Endothelial cell (in vitro differentiated cells): ENCODE results near the gene NOMO2. TPM values are rescaled to one million over a fixed set of nuclear protein-coding genes. Genes with fewer than 3 reads are reported as not detected.
"Not testable (repeated sequence)": the region's sequence is repeated elsewhere in the genome, so short reads cannot be mapped to it uniquely, and the experiment has no call there.

Experiments
- DNase-seq: peaks from one replicate; pipeline ENCODE4 v3.0.0; 2021; ENCODE audit warnings: low spot score
- H3K27ac Mint-ChIP-seq: one replicate; pipeline ENCODE4 v1.8.0; 2021; ENCODE audit warnings: mixed read lengths, inconsistent platforms; ENCODE audit not compliant: unreplicated experiment
- H3K27me3 Mint-ChIP-seq: one replicate; pipeline ENCODE4 v1.8.0; 2021; ENCODE audit warnings: mild to moderate bottlenecking, moderate library complexity, mixed read lengths, inconsistent platforms; ENCODE audit not compliant: unreplicated experiment
- H3K36me3 Mint-ChIP-seq: one replicate; pipeline ENCODE4 v1.8.0; 2021; ENCODE audit warnings: mild to moderate bottlenecking, low read depth, mixed read lengths, inconsistent platforms; ENCODE audit not compliant: unreplicated experiment
- H3K4me1 Mint-ChIP-seq: one replicate; pipeline ENCODE4 v1.8.0; 2021; ENCODE audit warnings: mild to moderate bottlenecking, mixed read lengths, inconsistent platforms; ENCODE audit not compliant: unreplicated experiment
- H3K4me3 Mint-ChIP-seq: one replicate; pipeline ENCODE4 v1.8.0; 2021; ENCODE audit warnings: mild to moderate bottlenecking, mixed read lengths, inconsistent platforms; ENCODE audit not compliant: unreplicated experiment
- H3K9me3 Mint-ChIP-seq: one replicate; pipeline ENCODE4 v1.8.0; 2021; ENCODE audit warnings: mixed read lengths, inconsistent platforms; ENCODE audit not compliant: unreplicated experiment
- long read RNA-seq: library from polyadenylated mRNA; unstranded; transcript quantifications from one replicate; pipeline ENCODE4 v2.0.0, GENCODE V29; 2020; ENCODE audit not compliant: unreplicated experiment
- total RNA-seq: library from RNA; stranded (reverse); fragmentation: NEBNext Ultra II Directional; extraction: Animal tissue kit (Norgen Biotek cat#: 25700); gene quantifications from one replicate; pipeline ENCODE4 v1.2.1, GENCODE V29; 2021; ENCODE audit not compliant: unreplicated experiment

Gene NOMO2, protein sequence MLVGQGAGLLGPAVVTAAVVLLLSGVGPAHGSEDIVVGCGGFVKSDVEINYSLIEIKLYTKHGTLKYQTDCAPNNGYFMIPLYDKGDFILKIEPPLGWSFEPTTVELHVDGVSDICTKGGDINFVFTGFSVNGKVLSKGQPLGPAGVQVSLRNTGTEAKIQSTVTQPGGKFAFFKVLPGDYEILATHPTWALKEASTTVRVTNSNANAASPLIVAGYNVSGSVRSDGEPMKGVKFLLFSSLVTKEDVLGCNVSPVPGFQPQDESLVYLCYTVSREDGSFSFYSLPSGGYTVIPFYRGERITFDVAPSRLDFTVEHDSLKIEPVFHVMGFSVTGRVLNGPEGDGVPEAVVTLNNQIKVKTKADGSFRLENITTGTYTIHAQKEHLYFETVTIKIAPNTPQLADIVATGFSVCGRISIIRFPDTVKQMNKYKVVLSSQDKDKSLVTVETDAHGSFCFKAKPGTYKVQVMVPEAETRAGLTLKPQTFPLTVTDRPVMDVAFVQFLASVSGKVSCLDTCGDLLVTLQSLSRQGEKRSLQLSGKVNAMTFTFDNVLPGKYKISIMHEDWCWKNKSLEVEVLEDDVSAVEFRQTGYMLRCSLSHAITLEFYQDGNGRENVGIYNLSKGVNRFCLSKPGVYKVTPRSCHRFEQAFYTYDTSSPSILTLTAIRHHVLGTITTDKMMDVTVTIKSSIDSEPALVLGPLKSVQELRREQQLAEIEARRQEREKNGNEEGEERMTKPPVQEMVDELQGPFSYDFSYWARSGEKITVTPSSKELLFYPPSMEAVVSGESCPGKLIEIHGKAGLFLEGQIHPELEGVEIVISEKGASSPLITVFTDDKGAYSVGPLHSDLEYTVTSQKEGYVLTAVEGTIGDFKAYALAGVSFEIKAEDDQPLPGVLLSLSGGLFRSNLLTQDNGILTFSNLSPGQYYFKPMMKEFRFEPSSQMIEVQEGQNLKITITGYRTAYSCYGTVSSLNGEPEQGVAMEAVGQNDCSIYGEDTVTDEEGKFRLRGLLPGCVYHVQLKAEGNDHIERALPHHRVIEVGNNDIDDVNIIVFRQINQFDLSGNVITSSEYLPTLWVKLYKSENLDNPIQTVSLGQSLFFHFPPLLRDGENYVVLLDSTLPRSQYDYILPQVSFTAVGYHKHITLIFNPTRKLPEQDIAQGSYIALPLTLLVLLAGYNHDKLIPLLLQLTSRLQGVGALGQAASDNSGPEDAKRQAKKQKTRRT
- 109 TPM for total RNA-seq
- long read RNA-seq, full-length matches to known transcripts = 10 of 13 reads
- long read RNA-seq, partial matches to known transcripts = 1 of 13 reads
- long read RNA-seq, other reads (novel, unspliced or antisense) = 2 of 13 reads

DNA sequence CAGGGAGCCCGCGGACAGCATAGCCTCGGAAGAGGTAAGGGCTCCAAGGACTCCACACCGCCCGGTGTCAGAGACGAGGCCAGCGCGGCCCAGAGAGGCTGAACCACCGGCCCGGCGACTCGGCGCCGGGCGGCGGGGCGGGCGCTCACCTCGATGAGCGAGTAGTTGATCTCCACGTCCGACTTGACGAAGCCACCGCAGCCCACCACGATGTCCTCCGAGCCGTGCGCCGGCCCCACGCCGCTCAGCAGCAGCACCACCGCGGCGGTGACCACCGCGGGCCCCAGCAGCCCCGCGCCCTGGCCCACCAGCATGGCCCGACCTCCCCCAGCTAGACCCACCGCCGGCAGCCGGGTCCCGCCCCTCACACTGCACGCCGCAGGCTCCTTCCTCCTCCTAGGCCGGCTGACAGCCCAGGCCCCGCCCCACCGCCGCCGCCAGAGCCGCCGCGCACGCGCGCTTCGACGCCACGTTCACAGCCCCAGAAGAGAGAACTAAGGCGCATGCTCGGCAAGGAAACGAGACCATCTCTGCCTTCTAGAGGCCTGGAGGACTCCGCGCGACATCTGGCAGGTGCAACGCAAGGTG is at the start of gene NOMO2:
Gene NOMO2 (minus strand): TSS at position 371 of the 588 bp plus-strand sequence. CDS start 57 bp downstream, at position 314.
- not testable (repeated sequence) for H3K27me3 Mint-ChIP-seq, H3K4me1 Mint-ChIP-seq, H3K27ac Mint-ChIP-seq, H3K36me3 Mint-ChIP-seq, H3K9me3 Mint-ChIP-seq, H3K4me3 Mint-ChIP-seq
- DNase-seq = peak; percentile 91

GRCh38 chr16:18610147-18610803 is 48.4 kb upstream of the NOMO2 start:
- H3K4me1 Mint-ChIP-seq, H3K9me3 Mint-ChIP-seq, H3K36me3 Mint-ChIP-seq, H3K27ac Mint-ChIP-seq, H3K27me3 Mint-ChIP-seq, H3K4me3 Mint-ChIP-seq, DNase-seq: not testable (repeated sequence)

- not testable (repeated sequence) for DNase-seq, H3K27ac Mint-ChIP-seq, H3K4me3 Mint-ChIP-seq, H3K4me1 Mint-ChIP-seq, H3K27me3 Mint-ChIP-seq, H3K9me3 Mint-ChIP-seq, H3K36me3 Mint-ChIP-seq
These were observed 46.4 kb upstream of the NOMO2 start for GRCh38 chr16:18608271-18608670.

DNA sequence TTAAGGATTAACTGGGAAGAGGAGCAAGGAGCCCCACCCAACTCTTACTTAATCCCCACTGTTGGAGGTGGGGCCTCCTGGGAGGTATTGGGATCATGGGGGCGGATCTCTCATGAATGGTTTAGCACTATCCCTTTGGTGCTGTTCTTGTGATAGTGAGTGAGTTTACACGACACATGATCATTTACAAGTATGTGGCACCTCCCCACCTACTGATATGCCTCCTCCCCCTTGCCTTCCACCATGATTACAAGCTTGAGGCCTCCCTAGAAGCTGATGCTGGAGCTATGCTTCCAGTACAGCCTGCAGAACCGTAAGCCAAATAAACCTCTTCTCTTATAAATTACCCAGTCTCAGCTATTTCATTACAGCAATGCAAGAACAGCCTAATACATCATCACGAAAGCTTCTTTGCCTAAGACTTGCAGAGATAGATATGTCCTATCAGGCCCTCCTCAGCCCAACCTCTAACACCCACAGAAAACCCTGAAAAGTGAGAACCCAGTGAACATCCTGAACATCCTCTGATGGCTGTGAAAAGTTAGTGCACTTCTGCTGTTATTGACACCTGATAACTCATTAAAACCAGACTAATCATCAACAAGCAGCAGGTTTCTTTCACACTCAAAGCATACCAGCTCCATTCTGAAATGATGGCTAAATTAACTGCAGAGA is 41.8 kb upstream of the NOMO2 start:
- H3K27me3 Mint-ChIP-seq, DNase-seq, H3K27ac Mint-ChIP-seq, H3K9me3 Mint-ChIP-seq, H3K36me3 Mint-ChIP-seq, H3K4me1 Mint-ChIP-seq, H3K4me3 Mint-ChIP-seq: not testable (repeated sequence)

DNA sequence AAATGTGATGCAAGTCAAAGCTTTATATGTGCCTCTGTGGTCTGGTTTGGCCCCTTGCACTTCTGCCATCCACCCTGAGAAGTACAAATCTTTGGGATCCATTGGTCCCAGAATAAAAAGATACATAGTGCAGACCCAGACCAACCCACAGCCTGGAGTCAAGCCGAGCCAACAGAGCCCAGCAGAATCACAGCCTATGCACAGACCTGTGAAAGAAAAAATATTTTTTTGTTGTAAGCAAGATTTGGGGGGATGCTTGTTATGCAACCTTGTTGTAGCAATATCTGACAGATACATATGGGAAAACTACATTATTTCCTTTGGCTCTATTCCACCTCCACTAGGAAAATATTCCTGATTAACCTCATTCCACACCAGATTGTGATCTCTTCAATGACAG is 36.7 kb upstream of the NOMO2 start:
- not testable (repeated sequence) for H3K4me3 Mint-ChIP-seq, H3K27me3 Mint-ChIP-seq, H3K9me3 Mint-ChIP-seq, H3K27ac Mint-ChIP-seq, DNase-seq, H3K4me1 Mint-ChIP-seq, H3K36me3 Mint-ChIP-seq

GRCh38 chr16:18597734-18598133 is 35.8 kb upstream of the NOMO2 start:
- not testable (repeated sequence) for DNase-seq, H3K36me3 Mint-ChIP-seq, H3K4me3 Mint-ChIP-seq, H3K27me3 Mint-ChIP-seq, H3K27ac Mint-ChIP-seq, H3K4me1 Mint-ChIP-seq, H3K9me3 Mint-ChIP-seq

- not testable (repeated sequence) for H3K4me3 Mint-ChIP-seq, H3K9me3 Mint-ChIP-seq, H3K4me1 Mint-ChIP-seq, H3K27ac Mint-ChIP-seq, DNase-seq, H3K27me3 Mint-ChIP-seq, H3K36me3 Mint-ChIP-seq
These were observed 35.4 kb upstream of the NOMO2 start for GRCh38 chr16:18597319-18597718.

DNA sequence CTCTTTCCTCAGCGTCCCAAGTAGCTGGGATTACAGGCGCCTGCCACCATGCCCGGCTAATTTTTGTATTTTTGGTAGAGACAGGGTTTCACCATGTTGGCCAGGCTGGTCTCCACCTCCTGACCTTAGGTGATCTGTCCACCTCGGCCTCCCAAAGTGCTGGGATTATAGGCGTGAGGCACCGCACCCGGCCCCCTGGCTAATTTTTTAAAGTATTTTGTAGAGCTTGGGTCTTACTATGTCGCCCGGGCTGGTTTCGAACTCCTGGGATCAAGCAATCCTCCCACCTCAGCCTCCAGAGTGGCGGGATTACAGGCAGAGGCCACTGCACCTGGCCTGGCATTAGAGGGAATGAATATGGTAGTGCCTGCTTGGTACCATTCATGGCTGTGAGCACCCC is 33.9 kb upstream of the NOMO2 start:
- H3K36me3 Mint-ChIP-seq, H3K4me3 Mint-ChIP-seq, H3K4me1 Mint-ChIP-seq, H3K9me3 Mint-ChIP-seq, DNase-seq, H3K27me3 Mint-ChIP-seq, H3K27ac Mint-ChIP-seq: not testable (repeated sequence)

DNA sequence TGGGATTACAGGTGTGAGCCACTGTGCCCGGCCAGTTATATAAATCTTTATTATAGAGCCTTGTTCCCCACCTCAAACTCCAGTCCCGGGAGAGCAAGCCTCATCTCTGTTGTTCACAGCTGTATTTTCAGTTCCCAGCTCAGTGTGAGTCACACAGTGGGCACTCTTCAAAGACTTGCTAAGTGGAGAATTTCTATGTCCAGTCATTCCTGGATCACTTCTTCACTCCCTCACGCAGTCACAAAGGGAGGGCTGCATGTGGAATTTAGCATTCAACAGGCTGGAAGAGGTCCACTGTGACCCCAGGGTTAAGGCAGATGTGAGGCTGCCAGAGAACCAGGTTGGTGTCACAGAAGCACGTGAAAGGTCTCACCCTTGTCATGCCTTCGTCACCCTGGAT is 33.0 kb upstream of the NOMO2 start:
- H3K27me3 Mint-ChIP-seq, H3K4me1 Mint-ChIP-seq, H3K9me3 Mint-ChIP-seq, H3K4me3 Mint-ChIP-seq, H3K27ac Mint-ChIP-seq, H3K36me3 Mint-ChIP-seq, DNase-seq: not testable (repeated sequence)

- H3K27ac Mint-ChIP-seq, H3K9me3 Mint-ChIP-seq, H3K36me3 Mint-ChIP-seq, H3K4me1 Mint-ChIP-seq, H3K27me3 Mint-ChIP-seq, H3K4me3 Mint-ChIP-seq: not testable (repeated sequence)
- peak; percentile 6 for DNase-seq
These were observed 32.0 kb upstream of the NOMO2 start for GRCh38 chr16:18593904-18594303.
